Right cardiac atrium (tissue), 5 donors: ENCODE data around the gene MSH6. TPM values are rescaled to one million over a fixed set of nuclear protein-coding genes. Genes with fewer than 3 reads are reported as not detected.

Experiments used
- ATAC-seq, 2 donors: fragments of 200-7000 bp; cut with Tn5 transposase; one replicate each; pipeline versions ENCODE4 v1.8.0 to v1.9.1; 2020; ENCODE audit warnings: moderate library complexity in 2 of 2, mild to moderate bottlenecking in 1 of 2
- DNase-seq, 3 donors: peaks; one replicate each; pipeline ENCODE4 v3.0.0-alpha.2; 2020
- H3K27ac ChIP-seq: one replicate; pipeline ENCODE4 v1.5.1; 2013; ENCODE audit warnings: mild to moderate bottlenecking, low read length, control low read depth, moderate library complexity
- H3K27me3 ChIP-seq: one replicate; pipeline ENCODE4 v1.6.1; 2013; ENCODE audit not compliant: control insufficient read depth, insufficient read depth
- H3K4me1 ChIP-seq: one replicate; pipeline ENCODE4 v1.6.1; 2013; ENCODE audit warnings: low read length; ENCODE audit not compliant: control insufficient read depth, insufficient read depth
- H3K4me3 ChIP-seq: one replicate; pipeline ENCODE4 v1.5.1; 2013; ENCODE audit warnings: low read length, control low read depth
- H3K9me3 ChIP-seq: one replicate; pipeline ENCODE4 v1.6.1; 2013; ENCODE audit warnings: low read length; ENCODE audit not compliant: control insufficient read depth
- WGBS: extraction: QIAGEN DNeasy Blood & Tissue Kit; methylation state at CpG from one replicate; pipeline ENCODE4 v1.1.7; 2013; 5-methylcytosine and 5-hydroxymethylcytosine counted together
- intact Hi-C, 4 donors: fragments of 100-400 bp; cut with DNase I; formaldehyde crosslinking; loops; one replicate each; pipeline versions ENCODE4 v1.11.0 to v1.14.0; 2022 to 2023
- long read RNA-seq, 4 donors: library from polyadenylated mRNA; unstranded; transcript quantifications; one replicate each; pipeline ENCODE4 v2.0.0, GENCODE V29; 2020 to 2021
- polyA plus RNA-seq: library from polyadenylated mRNA; stranded (reverse); fragments of 200-250 nt; gene quantifications from one replicate; pipeline ENCODE4 v1.2.3, GENCODE V29; 2013
- total RNA-seq, 4 donors: library from RNA; stranded (reverse); fragmentation: NEBNext Ultra II Directional; extraction: Animal tissue kit (Norgen Biotek cat#: 25700); gene quantifications; one replicate each; pipeline ENCODE4 v1.2.1, GENCODE V29; 2021
- donor health status: healthy with polysubstance abuse.
- donor health status: DM: no; HTN: yes; CAD: no.
- donor health status: DM: no; HTN: no; CAD: no.
- donor health status: DM: no; HTN: yes; CAD: no; lungs with severe emphysema.
- donor health status: DM: yes; HTN: yes; CAD: no.

Gene MSH6, protein sequence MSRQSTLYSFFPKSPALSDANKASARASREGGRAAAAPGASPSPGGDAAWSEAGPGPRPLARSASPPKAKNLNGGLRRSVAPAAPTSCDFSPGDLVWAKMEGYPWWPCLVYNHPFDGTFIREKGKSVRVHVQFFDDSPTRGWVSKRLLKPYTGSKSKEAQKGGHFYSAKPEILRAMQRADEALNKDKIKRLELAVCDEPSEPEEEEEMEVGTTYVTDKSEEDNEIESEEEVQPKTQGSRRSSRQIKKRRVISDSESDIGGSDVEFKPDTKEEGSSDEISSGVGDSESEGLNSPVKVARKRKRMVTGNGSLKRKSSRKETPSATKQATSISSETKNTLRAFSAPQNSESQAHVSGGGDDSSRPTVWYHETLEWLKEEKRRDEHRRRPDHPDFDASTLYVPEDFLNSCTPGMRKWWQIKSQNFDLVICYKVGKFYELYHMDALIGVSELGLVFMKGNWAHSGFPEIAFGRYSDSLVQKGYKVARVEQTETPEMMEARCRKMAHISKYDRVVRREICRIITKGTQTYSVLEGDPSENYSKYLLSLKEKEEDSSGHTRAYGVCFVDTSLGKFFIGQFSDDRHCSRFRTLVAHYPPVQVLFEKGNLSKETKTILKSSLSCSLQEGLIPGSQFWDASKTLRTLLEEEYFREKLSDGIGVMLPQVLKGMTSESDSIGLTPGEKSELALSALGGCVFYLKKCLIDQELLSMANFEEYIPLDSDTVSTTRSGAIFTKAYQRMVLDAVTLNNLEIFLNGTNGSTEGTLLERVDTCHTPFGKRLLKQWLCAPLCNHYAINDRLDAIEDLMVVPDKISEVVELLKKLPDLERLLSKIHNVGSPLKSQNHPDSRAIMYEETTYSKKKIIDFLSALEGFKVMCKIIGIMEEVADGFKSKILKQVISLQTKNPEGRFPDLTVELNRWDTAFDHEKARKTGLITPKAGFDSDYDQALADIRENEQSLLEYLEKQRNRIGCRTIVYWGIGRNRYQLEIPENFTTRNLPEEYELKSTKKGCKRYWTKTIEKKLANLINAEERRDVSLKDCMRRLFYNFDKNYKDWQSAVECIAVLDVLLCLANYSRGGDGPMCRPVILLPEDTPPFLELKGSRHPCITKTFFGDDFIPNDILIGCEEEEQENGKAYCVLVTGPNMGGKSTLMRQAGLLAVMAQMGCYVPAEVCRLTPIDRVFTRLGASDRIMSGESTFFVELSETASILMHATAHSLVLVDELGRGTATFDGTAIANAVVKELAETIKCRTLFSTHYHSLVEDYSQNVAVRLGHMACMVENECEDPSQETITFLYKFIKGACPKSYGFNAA (N-terminal part only)
- 10 to 100 TPM; 22.1 to 26.1 (median 25.2) TPM for total RNA-seq
- polyA plus RNA-seq = 6.5 TPM
- long read RNA-seq, donor 1, full-length matches to known transcripts = 5 of 18 reads
- long read RNA-seq, donor 1, partial matches to known transcripts = 10 of 18 reads
- long read RNA-seq, donor 1, other reads (novel, unspliced or antisense) = 3 of 18 reads
- long read RNA-seq, donor 2, full-length matches to known transcripts = 6 of 10 reads
- long read RNA-seq, donor 2, partial matches to known transcripts = 4 of 10 reads
- long read RNA-seq, donor 2, other reads (novel, unspliced or antisense) = 0 of 10 reads
- long read RNA-seq, donor 3, full-length matches to known transcripts = 14 of 26 reads
- long read RNA-seq, donor 3, partial matches to known transcripts = 10 of 26 reads
- long read RNA-seq, donor 3, other reads (novel, unspliced or antisense) = 2 of 26 reads
- long read RNA-seq, donor 4, full-length matches to known transcripts = 7 of 10 reads
- long read RNA-seq, donor 4, partial matches to known transcripts = 2 of 10 reads
- long read RNA-seq, donor 4, other reads (novel, unspliced or antisense) = 1 of 10 reads

DNA sequence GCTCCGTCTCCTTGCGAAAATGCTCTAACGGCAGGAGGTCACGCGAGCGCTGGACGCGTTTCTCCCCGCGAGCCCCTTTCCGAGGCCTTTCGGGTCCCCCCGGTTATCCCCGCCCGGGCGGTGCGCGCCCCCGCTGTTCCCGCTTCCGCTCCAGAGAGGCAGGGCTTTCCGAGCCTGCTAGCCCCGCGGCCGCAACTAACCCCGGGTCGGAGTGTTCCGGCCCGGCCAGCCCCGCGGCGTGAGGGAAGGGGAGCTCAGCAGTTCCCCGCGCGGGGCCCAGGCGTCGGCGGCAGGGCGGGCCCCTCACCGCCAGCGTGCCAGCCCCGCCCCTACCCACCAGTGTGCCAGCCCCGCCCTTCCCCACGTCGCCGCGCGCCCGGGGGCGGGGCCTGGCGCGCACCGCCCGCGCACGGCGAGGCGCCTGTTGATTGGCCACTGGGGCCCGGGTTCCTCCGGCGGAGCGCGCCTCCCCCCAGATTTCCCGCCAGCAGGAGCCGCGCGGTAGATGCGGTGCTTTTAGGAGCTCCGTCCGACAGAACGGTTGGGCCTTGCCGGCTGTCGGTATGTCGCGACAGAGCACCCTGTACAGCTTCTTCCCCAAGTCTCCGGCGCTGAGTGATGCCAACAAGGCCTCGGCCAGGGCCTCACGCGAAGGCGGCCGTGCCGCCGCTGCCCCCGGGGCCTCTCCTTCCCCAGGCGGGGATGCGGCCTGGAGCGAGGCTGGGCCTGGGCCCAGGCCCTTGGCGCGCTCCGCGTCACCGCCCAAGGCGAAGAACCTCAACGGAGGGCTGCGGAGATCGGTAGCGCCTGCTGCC is at the start of gene MSH6:
Gene MSH6 (plus strand): TSS at position 475 of the 815 bp plus-strand sequence. CDS start 89 bp downstream, at position 564.
- ATAC-seq = peak; percentile 98
- no peaks in the 10 kb centered on the region for H3K9me3 ChIP-seq
- no peaks in the 10 kb centered on the region for H3K27me3 ChIP-seq
- peak within 1 kb of the TSS; percentile 88 for H3K4me3 ChIP-seq
- peak; percentile 89 to 96 (median 95) for DNase-seq
- intact Hi-C loops = loop anchor here in 1 of 4 donors (10.0 kb wide), 1 partner anchor 322 kb away; no protein-coding TSS in a partner anchor
- WGBS = under 1% methylated on average over 98 of the region's 98 CpGs
- H3K4me1 ChIP-seq = no peaks in the 10 kb centered on the region
- peak within 1 kb of the TSS; percentile 89 for H3K27ac ChIP-seq

DNA sequence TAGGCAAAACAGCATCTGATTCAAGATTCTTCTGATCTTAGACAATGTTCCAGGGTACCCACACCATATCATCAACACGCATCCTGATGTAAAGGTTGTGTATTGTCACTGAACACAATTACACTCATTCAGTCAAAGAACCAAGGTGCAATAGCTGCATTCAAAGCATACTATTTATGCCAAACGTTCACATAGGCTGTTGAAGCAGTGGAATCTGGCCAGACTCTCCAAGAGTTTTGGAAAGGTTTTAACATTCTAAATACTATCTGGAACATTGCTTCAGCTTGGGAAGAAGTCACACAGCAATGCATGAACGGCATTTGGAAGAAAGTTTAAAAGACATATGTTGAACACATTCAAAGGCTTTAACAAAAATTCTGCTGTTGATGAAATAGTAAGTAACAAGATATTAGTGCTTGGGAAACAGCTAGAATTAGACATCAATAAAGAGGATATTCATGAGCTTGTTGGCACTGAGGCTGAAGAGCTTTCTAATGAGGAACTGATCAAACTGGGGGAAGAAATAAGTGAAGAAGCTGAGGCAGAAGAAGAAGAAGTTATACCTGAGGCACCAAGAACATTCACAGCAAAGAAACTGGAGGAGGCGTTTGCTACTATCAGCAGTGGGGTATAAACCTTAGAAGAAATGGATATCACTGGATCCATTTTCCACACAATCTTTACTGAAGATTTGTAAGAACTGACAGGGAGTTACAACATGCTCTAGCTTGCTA is 47.6 kb upstream of the MSH6 start:
- Histone ChIP-seq H3K4me1 (no peaks in the 10 kb centered on the region), H3K4me3 (no peak overlapping the region), H3K9me3 (no peaks in the 10 kb centered on the region), H3K27me3 (no peaks in the 10 kb centered on the region), H3K27ac (no peak overlapping the region)
- intact Hi-C loops = no loop called here
- DNase-seq (no peak), ATAC-seq (no peak)
- 52% methylated on average over 4 of the region's 4 CpGs for WGBS

DNA sequence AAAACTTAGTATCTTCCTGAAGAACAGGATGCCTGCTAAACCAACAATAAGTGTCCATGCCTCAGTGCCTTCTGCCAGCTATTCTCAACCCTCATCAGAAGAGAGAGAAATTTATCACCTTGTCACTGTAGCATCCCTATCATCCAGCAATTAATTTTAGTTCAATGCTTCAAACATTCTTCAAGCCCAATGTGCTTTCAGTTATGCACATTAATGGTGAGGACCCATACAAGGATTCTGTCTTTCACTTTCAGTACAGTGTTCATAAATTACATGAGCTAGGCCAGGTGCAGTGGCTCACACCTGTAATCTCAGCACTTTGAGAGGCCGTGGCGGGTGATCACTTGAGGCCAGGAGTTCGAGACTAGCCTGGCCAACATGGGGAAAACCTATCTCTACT is 47.0 kb upstream of the MSH6 start:
- Histone ChIP-seq H3K4me1 (no peaks in the 10 kb centered on the region), H3K4me3 (no peak overlapping the region), H3K27ac (no peak overlapping the region), H3K27me3 (no peaks in the 10 kb centered on the region), H3K9me3 (no peaks in the 10 kb centered on the region)
- DNase-seq (no peak), ATAC-seq (no peak)
- WGBS = 93% methylated on average over 3 of the region's 3 CpGs
- intact Hi-C loops = no loop called here

DNA sequence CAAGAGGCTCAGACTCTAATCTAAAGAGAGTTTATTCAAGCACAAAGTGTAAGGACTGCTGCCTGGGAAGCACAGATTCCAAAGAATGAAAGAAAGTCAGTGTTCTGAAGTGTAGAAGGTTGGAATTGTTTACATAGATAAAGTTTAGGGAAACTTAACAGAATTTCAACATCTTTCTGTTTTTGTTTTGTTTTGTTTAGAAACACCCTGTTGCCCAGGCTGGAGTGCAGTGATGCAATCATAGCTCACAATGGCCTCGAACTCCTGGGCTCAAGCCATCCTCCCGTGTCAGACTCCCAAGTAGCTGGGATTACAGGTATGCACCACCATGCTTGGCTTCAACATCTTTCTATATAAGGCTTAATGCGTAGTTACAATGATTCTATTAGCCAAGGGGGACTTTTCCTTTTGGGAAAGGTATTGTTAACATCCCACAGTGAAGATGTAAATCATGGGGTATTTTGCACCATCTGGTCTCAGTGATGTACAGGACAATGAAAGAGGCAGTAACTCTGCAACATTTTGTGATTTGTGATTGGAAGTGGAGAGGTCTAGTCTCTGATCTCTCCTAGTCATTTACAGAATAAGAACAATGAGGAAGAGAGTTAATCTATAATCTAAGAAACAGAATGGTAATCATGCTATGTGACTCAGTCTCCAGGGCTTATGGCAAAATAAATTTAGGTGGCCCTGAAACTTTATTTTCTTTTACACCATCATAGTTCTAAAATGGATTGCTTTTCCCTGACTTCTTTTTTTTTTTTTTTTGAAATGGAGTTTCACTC is 45.6 kb upstream of the MSH6 start:
- no peaks in the 10 kb centered on the region for H3K9me3 ChIP-seq
- no peak for DNase-seq
- no peaks in the 10 kb centered on the region for H3K4me1 ChIP-seq
- 75% methylated on average over 3 of the region's 3 CpGs for WGBS
- no peaks in the 10 kb centered on the region for H3K27me3 ChIP-seq
- H3K4me3 ChIP-seq = no peak overlapping the region
- no peak overlapping the region for H3K27ac ChIP-seq
- ATAC-seq = no peak
- intact Hi-C loops = no loop called here

DNA sequence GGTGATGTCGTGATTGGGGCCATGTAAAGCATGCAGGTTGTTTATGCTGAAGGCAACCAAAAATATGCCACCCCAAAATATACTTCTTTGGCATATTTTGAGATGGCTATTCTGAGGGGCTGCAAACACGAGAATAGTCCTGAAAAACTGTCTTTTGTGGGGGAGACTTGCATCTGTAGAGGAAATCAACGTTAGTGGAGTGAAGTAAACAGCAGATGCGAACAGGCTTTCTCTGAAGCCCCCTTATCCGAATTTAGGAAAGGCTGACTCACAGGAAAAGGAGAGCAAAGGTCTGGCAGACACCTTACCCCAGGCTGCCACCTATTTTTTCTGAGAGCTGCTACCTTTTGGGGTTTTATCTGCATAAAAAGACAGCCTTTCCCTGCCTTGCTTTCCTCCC is 44.6 kb upstream of the MSH6 start:
- Histone ChIP-seq H3K27ac (no peak overlapping the region), H3K4me3 (no peak overlapping the region), H3K4me1 (no peaks in the 10 kb centered on the region), H3K9me3 (no peaks in the 10 kb centered on the region), H3K27me3 (no peaks in the 10 kb centered on the region)
- intact Hi-C loops = no loop called here
- WGBS = 69% methylated on average over 5 of the region's 5 CpGs
- DNase-seq = no peak
- no peak for ATAC-seq

DNA sequence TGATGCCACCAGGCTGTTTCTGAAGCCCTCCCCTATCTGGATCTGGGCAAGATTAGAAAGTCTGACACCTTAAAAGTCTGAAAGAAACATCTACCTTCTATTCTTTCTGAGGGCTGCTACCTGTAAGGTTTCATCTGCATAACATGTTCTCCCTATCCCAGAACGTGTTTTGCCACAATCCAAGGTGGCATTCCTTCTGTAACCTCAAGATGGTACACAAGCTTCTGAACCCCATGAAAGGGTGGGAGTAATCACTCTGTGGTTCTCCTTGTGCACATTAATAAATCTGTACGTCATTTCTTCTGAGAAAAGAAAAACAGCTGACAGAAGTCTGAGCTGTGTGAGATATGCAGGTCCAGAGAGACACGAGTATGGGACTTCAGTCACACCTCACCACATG is 41.8 kb upstream of the MSH6 start:
- intact Hi-C loops = no loop called here
- Histone ChIP-seq H3K4me3 (no peak overlapping the region), H3K4me1 (no peaks in the 10 kb centered on the region), H3K9me3 (no peaks in the 10 kb centered on the region), H3K27ac (no peak overlapping the region), H3K27me3 (no peaks in the 10 kb centered on the region)
- DNase-seq (no peak), ATAC-seq (no peak)
- WGBS = 45% methylated on average over 3 of the region's 3 CpGs

DNA sequence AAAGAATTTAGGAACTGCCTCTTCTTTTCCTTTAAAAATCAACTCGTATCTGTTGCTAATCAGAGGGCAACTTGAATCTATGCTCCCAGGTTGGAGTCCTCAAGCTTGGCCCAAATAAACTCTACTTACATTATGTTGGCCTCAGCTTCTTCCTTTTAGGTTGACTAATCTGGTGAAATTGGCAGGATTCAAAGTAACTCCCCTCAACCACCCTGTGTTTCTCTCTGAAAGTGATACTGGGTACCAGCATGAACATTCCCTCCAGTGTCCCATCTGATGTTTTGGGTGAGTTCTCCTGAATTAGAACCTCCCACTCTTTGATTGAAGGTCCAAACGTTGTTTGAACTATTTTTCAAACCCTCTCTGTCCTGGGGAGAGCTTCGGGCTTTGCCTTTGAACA is 41.3 kb upstream of the MSH6 start:
- H3K9me3 ChIP-seq = no peaks in the 10 kb centered on the region
- 52% methylated on average over 3 of the region's 3 CpGs for WGBS
- DNase-seq = no peak
- no peak for ATAC-seq
- no peaks in the 10 kb centered on the region for H3K4me1 ChIP-seq
- H3K27ac ChIP-seq = no peak overlapping the region
- no peak overlapping the region for H3K4me3 ChIP-seq
- intact Hi-C loops = no loop called here
- H3K27me3 ChIP-seq = no peaks in the 10 kb centered on the region

DNA sequence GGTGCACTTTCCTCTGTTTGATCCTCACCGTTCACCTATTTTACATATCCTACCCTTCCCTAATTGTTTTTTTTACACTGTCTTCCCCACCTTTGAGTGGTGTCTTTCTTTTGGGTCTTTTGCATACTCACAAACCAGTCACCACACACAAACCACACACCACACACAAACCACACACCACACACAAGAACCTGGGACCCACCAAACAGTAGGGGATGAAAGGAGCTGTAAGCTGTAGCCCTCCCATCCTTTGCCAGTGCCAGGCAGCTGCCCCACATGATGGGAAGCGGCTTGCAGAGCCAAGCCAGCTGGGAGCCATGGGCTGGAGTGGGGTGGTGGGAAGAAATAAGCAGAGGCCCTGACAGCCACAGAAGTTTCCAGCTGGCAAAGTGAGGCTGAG is 38.9 kb upstream of the MSH6 start:
- 75% methylated on average over 2 of the region's 2 CpGs for WGBS
- no peak for ATAC-seq
- H3K27me3 ChIP-seq = no peaks in the 10 kb centered on the region

More for the DNA sequence above, 38.9 kb upstream of the MSH6 start:
- Histone ChIP-seq H3K27ac (no peak overlapping the region), H3K4me3 (no peak overlapping the region), H3K9me3 (no peaks in the 10 kb centered on the region), H3K4me1 (no peaks in the 10 kb centered on the region)
- intact Hi-C loops = no loop called here
- no peak for DNase-seq
